Endometrial microvascular endothelial cells (primary cell): ENCODE results near the gene FGD3. TPM values are rescaled to one million over a fixed set of nuclear protein-coding genes. Genes with fewer than 3 reads are reported as not detected.

Source experiments
- in situ Hi-C: cut with HindIII; loops from 2 replicates; pipeline ENCODE4 v1.10.0; 2017; ENCODE audit warnings: low sequenced_read_pairs, low pct_unique_long_range_greater_than_20kb; ENCODE audit errors: inconsistent ontology term
- total RNA-seq: library from RNA; depleted of rRNA; stranded (reverse); fragments of >200 nt; gene quantifications from one replicate; pipeline ENCODE4 v1.2.3, GENCODE V29; 2015; ENCODE audit errors: inconsistent ontology term

The FGD3 gene
- total RNA-seq, 1 donor from 2014 or later: not detected

DNA sequence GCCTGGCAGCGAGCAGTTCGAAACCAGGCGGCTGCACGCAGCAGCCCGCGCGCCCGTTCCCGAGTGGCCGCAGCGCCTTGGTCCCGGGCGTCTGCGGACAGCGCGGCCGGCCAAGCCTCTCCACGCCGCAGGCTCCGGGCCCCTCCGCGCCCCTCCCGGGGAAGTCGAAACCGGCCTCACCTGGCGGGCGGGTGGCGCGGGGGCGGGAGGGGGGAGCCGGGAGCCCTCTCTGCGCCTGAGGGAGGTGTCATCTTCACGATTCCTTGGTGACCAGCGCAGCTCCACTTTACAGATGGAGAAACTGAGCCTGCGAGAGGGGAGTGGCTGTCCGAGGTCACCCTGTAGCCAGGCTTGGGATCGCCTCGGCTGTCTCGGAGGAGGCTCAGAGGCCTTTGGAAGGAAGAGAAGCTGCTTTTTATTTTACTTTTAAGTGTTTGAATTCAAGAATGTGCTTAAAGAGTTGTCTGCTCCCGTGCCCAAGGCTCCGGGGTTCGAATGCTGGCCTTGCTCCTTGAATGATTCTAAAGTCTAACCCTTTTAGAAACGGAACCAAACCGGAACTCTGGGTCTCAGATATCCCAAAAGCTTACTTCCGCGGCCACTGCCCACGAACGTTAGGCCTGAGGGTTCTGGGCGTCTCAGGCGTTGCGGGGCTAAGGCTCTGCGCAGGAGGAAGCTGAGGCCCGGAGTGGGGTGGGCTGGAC lies 111.8 kb downstream of the FGD3 start:
- in situ Hi-C loops: no loop called here

DNA sequence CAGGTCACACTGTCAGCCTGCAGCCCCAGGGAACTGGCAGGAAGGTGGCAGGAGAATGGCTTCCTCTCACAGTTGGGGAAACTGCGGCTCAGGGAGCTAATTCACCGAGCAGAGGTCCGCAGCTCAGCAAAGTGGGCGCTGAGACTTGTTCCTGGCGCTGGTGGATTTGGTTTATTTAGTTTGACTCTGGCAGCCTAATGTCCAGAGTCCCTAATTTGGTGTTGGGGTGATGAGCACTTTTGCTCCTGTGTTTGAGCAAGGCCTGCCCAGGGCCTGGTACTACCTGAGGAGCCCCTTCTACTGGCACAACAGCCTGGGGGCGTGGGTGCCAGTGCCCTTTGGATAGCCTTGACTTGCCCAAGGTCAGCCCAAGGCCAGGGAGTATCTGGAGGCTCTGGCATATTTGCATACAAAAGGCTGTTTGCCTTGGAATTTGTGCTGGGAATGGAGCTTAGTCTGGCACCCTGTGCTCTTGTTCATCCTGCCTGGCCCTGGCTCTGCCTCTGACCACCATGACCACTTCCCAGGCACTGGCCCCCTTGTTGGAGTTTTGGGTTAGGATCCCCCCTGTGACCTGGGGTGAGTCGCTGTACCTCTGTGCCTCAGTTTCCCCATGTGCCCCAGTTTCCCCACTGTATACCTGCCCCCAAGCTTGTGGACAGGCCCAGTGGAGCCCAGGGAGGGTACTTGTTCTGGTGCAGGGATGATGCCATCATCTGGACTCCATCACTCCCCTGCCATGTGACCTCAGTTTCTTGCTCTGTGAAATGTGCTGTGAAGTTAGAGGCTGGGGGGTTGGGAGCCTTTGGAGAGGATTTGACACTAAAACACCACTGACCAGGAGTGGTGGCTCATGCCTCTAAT lies 112.6 kb downstream of the FGD3 start:
- in situ Hi-C loops: no loop called here

DNA sequence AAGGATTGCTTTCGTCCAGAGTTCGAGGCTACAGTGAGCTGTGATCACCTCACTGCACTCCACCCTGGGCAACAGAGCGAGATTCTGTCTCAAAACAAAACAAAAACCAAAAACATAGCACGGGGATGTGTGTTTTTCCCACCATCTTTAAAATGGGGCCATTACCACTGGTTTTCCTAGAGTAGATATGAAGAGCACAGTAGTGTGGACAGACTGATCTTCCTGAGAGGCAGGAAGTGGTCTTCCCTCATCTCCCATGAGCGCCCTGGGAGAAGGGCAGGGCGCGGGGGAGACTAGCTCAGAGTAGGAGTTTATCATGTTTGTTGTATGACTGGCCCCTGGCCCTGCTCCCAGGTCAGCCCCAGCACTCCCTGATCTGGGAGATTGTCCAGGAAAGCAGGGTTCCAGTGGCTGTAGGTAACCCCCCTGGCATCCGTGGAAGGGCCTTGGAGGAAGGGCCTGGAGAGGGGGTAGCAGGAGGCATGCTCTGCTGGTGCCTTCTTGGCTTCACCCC lies 113.5 kb downstream of the FGD3 start:
- in situ Hi-C loops: no loop called here

DNA sequence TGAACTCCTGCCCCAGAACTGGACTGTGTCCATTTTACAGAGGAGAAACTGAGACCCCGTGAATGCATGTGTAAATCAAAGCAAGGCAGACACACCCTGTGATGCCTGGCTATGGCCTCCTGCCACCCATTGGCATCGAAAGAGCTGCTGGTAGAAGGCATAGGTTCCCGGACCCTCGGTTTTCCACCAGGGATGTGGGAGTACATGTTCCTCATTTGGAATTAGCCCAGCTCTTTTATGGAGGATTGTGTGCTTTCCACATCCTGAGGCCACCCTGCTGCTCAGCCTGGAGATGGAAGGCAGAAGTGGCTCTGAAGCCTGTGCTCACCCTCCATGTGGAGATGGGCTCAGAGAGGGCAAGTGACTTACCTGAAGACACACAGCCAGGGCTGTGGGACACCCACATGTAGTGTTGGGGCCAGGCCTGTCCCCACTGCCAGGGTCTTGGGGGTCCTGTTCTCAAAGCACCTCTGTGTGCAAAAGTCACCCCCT lies 114.0 kb downstream of the FGD3 start:
- in situ Hi-C loops: no loop called here

DNA sequence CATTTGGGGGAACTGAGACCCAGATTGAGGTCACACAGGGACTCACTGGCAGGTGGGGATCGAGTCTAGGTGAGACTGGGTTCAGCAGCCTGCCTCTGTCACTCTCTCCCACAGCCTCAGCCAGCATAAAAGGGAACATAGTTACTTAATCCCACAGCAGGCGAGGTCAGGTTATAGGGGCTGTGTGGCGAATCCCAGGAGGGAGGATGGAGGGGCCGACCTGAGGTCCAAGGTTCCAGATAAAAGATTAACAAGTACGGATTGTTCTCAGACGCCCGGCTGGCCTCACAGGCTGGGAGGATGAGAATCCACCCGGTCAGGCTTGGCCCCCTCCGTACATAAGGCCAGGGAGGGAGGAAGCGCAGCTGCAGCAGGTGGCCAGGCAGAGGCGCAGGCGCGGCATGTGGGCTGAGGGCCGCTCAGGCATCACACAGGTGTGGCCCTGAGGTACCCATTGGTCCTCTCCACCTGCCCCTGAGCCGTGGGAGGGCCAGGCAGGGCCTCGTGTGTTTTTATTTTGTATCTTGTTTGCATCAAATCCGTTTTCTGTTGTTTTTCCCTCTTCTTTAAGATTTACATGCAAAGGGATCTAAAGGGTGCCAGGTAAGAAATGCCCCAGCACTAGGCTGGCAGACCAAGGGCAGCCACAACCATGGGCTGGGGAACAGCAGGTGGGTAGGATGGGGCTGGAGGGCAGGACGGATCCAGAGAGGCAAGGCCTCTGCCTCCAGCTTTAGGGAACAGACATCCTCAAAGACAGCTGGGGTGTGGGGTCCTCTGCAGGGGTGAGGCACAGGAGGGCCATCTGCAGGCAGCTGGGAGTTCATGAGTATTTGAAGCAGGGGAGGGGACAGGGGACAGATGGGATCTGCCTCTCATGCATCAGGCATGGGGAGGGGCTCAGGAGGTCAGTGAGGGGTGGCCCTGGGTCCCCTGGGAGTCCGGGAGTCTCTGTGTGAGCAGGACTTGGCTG lies 114.8 kb downstream of the FGD3 start:
- in situ Hi-C loops: no loop called here

DNA sequence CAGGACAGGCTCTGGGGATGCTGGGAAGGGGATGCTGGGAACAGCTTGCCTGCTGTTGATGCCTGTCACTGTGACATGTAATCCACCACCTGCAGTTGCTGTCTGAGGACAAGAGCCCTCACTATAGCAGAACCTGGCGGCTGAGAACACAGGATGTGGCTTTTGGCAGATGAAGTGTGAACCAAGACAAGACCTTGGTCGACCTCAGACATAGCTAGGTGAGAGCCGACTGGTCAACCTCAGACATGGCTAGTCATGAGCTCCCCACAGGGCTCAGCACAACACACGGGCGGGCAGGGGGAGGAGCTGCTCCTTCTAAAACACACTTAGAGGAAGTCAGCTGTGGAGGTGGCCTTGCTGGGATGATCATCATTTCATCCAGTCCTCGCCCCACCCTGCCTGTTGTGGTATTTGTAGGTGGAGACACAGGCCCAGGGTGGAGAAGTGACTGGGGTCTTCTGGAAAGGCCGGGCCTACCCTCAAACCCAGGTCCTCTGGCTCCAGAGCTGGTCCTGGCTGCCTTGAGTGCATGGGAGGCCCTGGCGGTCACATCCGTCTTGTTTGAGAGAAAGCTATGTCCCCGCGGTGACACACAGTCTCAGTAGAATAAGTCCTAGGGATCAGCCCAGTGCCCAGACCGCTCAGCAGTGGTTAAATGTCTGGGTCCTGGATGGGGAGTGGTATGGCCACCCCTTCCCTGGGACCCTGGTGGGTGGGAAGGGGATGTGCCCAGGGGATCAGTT lies 117.2 kb downstream of the FGD3 start:
- in situ Hi-C loops: no loop called here

DNA sequence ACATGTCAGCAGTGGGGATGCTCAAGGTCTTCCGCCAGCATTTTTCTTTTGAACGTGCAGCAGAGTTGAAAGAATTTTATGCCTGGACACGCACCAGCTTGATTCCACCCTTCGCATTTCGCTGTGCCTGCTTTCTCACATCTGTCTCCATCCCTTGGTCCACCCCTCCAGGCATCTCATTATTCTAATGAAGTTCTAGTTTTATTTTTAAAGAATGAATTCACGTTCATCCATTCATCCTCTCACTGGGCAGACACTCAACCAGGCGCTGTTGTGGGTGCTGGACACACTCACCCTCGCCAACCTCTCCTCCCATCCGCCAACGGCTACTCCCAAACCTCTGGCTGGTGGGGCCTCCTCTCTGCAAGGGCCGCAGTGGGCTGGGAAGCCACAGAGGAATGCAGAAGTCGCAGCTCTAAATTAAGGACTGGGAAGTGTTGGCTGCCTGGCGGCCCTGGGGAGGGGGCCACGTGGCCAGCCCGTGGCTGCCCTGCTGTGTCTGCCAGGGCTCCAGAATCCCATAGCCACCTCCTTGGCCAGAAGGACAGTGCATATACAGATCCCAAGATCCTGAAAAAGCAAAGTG lies 117.9 kb downstream of the FGD3 start:
- in situ Hi-C loops: no loop called here

DNA sequence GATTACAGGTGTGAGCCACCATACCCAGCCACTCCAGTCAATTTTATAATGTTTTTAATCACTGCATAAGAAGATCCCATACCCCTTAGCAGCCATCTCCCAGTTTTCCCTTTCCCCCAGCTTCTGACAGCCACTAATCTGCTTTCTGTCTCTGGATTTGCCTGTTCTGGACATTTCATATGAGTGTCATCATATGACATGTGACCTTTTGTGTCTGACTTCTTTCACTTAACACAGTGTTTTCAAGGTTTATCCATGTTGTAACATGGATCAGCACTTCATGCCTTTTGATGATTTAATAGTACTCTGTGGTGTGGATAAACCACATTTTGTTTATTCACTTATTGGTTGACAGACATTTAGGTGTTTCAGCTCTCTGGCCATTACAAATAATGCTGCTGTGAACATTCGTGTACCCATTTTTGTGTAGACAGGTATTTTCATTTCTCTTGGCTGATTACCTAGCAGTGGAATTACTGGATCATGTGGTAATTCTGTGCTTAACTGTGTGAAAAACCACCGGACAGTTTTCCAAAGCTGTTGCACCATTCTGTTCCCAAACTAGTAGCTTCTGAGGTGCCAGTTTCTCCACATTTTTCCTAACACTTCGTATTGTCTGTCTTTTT lies 119.8 kb downstream of the FGD3 start:
- in situ Hi-C loops: no loop called here

DNA sequence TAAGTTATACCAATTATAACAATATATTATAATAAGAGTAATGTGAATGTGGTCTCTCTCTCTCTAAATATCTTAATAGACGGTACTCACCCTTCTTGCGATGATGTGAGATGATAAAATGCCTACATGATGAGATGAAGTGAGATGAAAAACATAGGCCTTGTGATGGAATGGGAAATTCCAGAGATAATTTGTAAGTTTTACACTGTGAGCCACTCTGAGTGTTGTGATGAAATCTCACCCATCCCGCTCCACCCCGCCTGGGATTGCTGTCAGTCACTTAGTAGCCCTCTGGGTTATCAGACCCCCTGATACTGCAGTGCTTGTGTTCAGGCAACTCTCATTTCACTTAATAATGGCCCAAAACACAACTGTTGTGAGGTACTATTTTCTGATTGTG lies 121.6 kb downstream of the FGD3 start:
- in situ Hi-C loops: no loop called here

DNA sequence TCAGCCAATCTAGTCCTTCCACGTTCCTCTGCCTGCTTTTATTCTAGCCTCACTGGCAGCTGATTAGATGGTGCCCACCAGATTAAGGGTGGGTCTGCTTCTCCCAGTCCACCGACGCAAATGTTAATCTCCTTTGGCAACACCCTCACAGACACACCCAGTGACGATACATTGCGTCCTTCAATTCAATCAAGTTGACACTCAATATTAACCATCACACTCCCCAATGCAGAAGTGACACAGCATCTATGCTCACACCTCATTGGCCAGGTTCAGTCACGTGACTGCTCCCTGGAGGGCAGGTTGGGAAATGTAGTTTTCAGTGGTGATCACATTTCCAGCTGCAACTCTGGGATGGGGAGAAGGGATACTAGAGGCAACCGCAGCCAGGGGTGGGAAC lies 124.1 kb downstream of the FGD3 start:
- in situ Hi-C loops: no loop called here

DNA sequence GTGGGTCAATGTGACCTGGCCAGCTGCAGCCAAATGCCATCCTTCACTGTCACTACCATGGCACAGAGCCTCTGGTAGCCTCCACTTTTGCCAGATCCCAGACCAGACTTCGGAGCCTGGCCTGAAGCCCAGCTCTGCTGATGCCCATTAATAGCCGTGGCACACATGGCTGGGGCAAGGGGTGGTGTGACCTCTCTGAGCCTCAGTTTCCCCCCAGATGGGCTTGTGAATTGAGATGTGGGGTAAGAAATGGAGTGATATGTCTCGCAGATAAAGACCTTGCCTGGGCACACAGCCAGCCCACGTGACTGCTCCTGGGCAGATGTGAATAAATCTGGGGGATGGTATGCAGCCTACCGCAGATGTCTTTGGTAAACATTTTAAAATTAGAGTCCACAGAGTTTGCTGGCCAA lies 125.1 kb downstream of the FGD3 start:
- in situ Hi-C loops: no loop called here

DNA sequence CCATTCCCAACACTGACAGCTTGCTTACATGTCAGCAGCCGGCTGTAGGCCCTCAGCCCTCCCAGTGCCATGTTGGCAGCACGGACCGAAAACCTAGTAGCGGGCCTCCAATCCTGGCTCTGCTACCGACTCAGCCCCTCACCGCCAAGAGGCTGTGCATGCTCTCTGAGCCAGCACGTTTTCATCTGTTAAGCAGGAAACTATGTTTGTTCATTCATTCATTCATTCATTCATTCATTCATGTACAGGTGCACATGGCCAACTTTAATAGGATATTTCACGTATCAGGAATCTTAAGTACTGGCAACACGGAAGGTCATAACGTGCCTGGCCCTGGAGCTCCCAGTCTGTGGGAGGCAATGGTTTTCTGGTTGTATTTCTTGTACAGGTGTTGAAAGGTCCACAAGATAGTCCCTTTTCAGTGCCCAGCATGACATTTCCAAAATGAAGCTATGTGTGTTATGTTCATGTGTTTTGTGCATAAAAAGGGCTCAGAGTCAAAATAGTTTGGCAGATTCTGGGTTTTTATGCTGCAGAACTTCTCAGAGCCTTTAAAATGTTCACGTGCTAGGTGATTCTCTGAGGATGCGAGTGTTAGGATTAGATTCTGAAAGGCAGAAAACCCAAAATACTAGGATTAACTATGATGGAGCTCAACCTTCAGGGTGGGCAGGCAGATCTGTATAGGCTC lies 128.9 kb downstream of the FGD3 start:
- in situ Hi-C loops: no loop called here

DNA sequence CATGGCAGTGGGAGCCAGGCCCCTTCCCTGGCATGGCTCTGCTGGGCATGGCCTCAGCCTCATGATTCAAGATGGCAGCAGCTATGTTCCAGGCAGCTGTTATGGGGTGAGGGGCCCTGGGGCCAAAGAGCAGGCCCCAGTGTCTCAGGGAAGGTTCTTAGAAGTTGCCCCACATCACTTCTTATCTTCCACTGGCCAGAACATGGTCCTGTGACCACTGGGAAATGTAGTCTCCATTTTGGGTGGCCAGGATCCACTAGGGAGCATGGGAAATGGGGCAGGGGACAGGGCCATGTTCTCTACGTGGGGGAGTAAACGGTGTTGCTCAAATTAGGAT lies 129.4 kb downstream of the FGD3 start:
- in situ Hi-C loops: no loop called here

DNA sequence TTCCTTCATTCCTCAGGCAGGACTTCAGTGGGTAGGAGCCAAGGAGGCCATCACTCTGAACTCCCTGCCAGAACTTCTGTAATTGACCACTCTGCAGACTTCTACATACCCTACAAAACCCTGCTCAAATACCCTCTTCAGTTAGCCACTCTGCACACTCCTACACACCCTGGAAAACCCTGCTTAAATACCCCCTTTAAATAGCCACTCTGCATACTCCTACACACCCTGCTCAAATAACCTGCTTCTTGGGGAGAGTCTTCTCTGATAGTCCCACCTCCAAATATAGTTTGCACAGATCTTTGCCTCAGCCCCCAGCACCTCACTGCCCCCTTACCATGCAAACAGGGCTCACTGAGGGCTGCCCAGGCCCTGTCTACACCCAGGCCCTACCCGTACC lies 130.0 kb downstream of the FGD3 start:
- in situ Hi-C loops: no loop called here

DNA sequence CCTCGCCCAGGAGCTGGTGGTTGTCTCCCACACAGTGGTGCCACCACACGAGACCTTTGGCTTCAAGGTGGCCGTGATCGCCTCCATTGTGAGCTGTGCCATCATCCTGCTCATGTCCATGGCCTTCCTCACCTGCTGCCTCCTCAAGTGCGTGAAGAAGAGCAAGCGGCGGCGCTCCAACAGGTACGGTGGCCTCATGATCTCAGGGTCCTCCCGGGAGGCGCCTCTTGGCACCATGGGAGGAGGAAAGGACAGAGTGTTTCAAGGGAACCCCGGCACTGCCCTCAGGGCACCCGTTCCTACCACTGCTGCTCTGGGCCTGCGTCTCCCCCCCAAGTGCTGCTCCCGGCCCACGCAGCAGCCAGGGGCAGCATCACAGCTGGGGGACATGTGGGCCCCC lies 130.5 kb downstream of the FGD3 start:
- in situ Hi-C loops: no loop called here

DNA sequence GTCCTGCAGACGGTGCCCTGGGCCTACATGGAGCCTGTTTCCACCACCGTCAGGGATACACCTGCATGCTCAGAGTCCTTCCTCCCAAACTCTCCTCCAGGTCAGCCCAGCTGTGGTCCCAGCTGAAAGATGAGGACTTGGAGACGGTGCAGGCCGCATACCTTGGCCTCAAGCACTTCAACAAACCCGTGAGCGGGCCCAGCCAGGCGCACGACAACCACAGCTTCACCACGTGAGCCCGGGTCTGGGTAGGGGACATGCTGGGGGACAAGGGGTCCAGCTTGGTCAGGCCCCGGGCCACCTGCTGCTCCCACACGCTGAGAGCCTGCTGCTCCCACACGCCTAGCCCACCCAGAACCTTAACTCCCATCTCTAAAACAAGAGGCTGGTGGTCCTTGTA lies 132.0 kb downstream of the FGD3 start:
- in situ Hi-C loops: no loop called here

DNA sequence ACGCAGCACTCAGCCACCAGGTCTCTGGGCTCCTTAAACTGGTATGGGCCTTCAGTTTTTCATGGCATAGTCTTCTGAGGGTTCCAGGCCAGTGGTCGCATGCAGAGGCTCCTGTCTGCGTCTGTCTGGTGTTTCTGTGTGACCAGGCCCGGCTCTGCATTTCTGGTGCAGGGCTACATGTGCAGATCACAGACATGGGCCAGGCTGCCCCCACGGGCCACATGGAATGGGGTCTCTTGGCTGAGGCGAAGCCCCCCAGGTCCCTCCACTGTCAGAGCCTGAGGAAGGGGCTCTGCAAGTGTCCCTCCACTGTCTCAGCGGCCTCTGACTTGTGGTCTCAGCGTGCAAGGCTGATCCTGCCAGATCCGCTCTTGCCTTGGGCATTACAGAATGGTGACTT lies 133.1 kb downstream of the FGD3 start:
- in situ Hi-C loops: no loop called here
